ENCODE results near the gene EDEM2. TPM values are rescaled to one million over a fixed set of nuclear protein-coding genes. Genes with fewer than 3 reads are reported as not detected.
"Not testable (repeated sequence)": the region's sequence is repeated elsewhere in the genome, so short reads cannot be mapped to it uniquely, and the experiment has no call there.

The EDEM2 gene
- total RNA-seq, 4 donors from 2014 or later, result 23.0 to 55.9 (median 30.4) TPM

DNA sequence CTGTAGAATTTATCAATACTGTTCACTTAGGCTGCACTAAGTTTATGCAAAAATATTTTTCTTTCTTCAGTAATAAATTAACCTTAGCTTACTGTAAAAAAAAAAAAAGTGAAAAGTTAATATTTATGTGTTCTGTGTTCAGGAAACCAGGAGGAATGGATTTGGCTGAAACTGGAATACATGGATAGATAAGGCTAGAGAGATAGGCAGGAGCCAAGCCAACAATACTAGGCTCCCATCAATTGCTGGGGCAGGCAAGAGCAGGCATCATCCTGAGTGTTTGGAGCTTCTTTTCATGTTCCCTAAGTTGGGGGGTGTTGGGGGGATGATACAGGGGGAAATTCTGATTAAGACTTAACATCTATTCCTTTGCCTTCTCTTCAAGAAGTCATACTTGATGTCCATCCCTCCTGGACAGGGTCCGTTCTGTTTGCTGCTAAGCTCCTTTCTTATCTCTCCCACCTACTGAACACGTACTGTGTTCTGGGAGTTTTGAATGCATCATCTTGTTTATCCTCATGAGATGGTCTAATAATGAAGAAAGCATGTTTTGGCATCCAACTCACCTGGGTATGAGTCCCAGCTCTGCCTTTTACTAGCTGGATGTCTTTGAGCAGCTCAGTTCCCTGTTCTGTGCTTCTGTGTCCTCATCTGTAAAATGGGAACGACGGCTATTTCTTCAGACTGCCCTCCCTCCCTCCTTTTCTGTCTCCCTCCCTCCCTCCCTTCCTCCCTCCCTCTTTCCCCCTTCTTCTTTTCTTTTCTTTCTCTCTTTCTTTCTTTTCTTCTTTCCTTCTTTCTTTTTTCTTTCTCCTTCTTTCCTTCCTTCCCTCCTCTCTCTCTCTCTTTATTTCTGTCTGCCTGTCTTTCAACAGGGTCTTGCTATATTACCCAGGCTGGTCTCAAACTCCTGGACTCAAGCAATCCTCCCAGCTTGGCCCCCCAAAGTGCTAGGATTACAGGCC lies 18.4 kb upstream of the EDEM2 start:
- no peaks in the 10 kb centered on the region for H3K9me3 ChIP-seq
- intact Hi-C loops (cut with DNase I; ENCODE audit: low total_unique reads), result no loop called here

DNA sequence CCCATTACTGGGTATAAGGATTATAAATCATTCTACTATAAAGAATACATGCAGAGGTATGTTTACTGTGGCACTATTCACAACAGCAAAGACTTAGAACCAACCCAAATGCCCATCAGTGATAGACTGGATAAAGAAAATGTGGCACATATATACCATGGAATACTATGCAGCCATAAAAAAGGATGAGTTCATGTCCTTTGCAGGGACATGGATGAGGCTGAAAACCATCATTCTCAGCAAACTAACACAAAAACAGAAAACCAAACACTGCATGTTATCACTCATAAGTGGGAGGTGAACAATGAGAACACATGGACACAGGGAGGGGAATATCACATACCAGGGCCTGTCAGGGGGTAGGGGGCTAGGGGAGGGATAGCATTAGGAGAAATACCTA lies 17.4 kb upstream of the EDEM2 start:
- H3K27me3 ChIP-seq; H3K36me3 ChIP-seq; DNase-seq; H3K9me3 ChIP-seq; intact Hi-C loops (cut with DNase I; ENCODE audit: low total_unique reads); H3K4me3 ChIP-seq; H3K27ac ChIP-seq; in situ Hi-C loops (cut with MboI; ENCODE audit: low pct_ligation_motif_present in 1 of 4, low pct_unique_long_range_greater_than_20kb in 1 of 4, low sequenced_read_pairs in 3 of 4); H3K4me1 ChIP-seq: not testable (repeated sequence)

More for the DNA sequence above, 18.4 kb upstream of the EDEM2 start:
- H3K27ac ChIP-seq, result no peak overlapping the region
- H3K4me3 ChIP-seq, result no peak overlapping the region
- no peaks in the 10 kb centered on the region for H3K27me3 ChIP-seq
- 86 to 87% methylated on average over 4 of the region's 4 CpGs for WGBS, 2 donors (ENCODE audit: low coverage in 1 of 2)
- no peak for DNase-seq
- peaks cover 0 to 4% (median 0%) of the 10 kb centered on the region in 4 donors for H3K4me1 ChIP-seq
- in situ Hi-C loops (cut with MboI; ENCODE audit: low pct_ligation_motif_present in 1 of 4, low pct_unique_long_range_greater_than_20kb in 1 of 4, low sequenced_read_pairs in 3 of 4), result no loop called here
- TF ChIP-seq POLR2AphosphoS5 (IDR thresholded peaks at IDR 0.05) (no peak), EP300 (IDR thresholded peaks at IDR 0.05; ENCODE audit: low read depth) (no peak), POLR2A (IDR thresholded peaks at IDR 0.05) (no peak)
- TF ChIP-seq, protein P1, sequence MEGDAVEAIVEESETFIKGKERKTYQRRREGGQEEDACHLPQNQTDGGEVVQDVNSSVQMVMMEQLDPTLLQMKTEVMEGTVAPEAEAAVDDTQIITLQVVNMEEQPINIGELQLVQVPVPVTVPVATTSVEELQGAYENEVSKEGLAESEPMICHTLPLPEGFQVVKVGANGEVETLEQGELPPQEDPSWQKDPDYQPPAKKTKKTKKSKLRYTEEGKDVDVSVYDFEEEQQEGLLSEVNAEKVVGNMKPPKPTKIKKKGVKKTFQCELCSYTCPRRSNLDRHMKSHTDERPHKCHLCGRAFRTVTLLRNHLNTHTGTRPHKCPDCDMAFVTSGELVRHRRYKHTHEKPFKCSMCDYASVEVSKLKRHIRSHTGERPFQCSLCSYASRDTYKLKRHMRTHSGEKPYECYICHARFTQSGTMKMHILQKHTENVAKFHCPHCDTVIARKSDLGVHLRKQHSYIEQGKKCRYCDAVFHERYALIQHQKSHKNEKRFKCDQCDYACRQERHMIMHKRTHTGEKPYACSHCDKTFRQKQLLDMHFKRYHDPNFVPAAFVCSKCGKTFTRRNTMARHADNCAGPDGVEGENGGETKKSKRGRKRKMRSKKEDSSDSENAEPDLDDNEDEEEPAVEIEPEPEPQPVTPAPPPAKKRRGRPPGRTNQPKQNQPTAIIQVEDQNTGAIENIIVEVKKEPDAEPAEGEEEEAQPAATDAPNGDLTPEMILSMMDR (IDR thresholded peaks at IDR 0.05), result no peak
- H3K36me3 ChIP-seq, result no peaks in the 10 kb centered on the region

DNA sequence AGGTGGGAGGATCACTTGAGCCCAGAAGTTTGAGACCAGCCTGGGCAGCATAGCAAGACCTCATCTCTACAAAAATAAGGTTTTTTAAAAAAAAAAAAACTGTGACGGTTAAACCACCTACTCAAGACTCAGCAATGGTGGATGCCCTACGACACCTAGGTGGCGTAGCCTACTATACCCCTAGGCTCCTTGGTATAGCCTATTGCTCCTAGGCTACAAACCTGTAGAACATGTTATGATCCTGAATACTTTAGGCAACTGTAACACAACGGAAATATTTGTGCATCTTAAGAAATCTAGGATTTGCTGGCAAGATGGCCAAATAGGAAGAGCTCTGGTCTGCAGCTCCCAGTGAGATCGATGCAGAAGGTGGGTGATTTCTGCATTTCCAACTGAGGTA lies 13.2 kb upstream of the EDEM2 start:
- H3K4me1 ChIP-seq; H3K4me3 ChIP-seq; H3K36me3 ChIP-seq; DNase-seq; H3K27ac ChIP-seq; H3K9me3 ChIP-seq; H3K27me3 ChIP-seq; in situ Hi-C loops (cut with MboI; ENCODE audit: low pct_ligation_motif_present in 1 of 4, low pct_unique_long_range_greater_than_20kb in 1 of 4, low sequenced_read_pairs in 3 of 4); intact Hi-C loops (cut with DNase I; ENCODE audit: low total_unique reads): not testable (repeated sequence)
- WGBS, 2 donors (ENCODE audit: low coverage in 1 of 2), result 95% methylated on average over 5 of the region's 5 CpGs; no CpG with 5 or more reads in 1 of the 2 donors

DNA sequence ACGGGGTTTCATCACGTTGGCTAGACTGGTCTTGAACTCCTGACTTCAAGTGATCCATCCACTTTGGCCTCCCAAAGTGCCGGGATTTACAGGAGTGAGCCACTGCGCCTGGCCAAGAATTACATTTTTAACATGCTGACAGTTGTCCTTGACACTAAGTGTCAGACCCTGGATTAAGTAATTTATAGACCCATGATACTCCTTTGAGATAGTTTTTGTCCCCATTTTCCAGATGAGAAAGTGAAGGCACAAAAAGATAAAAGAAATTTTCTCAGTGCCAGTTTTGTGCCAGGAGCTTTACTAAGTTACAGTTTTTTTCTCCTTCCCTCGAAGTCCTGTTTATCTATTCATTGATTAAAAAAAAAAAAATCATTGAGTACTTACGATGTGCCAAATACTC lies 9.8 kb upstream of the EDEM2 start:
- DNase-seq, result no peak

DNA sequence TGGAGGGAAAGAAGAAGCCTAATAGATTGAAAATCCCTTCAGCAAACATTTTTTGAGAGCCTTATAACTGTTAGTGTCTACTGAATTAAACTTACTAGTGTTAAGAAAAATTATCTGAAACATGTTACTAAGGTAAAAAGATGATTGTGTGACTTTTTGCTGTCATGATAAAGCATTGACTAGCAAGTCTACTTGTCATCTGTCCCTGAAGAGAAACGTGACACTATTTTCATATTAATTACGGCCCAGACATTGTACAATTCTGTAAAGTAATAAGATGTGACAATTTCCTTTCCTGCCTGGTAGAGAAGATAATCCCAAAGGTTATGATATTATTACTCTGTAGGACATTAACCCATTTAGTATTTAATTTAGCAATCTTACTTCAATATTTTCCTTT lies 8.8 kb upstream of the EDEM2 start:
- no peak overlapping the region for H3K27ac ChIP-seq
- no peaks in the 10 kb centered on the region for H3K36me3 ChIP-seq
- intact Hi-C loops (cut with DNase I; ENCODE audit: low total_unique reads) (no loop called here), in situ Hi-C loops (cut with MboI; ENCODE audit: low pct_ligation_motif_present in 1 of 4, low pct_unique_long_range_greater_than_20kb in 1 of 4, low sequenced_read_pairs in 3 of 4) (no loop called here)
- no peaks in the 10 kb centered on the region for H3K4me1 ChIP-seq
- no peak for TF ChIP-seq EP300 (IDR thresholded peaks at IDR 0.05; ENCODE audit: low read depth)
- TF ChIP-seq, protein P1 (IDR thresholded peaks at IDR 0.05), result no peak
- TF ChIP-seq POLR2AphosphoS5 (IDR thresholded peaks at IDR 0.05), result no peak
- TF ChIP-seq POLR2A (IDR thresholded peaks at IDR 0.05), result no peak
- 78 to 87% methylated on average over 2 of the region's 2 CpGs for WGBS, 2 donors (ENCODE audit: low coverage in 1 of 2)
- no peaks in the 10 kb centered on the region for H3K9me3 ChIP-seq
- no peak overlapping the region for H3K4me3 ChIP-seq
- DNase-seq, result no peak
- no peaks in the 10 kb centered on the region for H3K27me3 ChIP-seq

More for the DNA sequence above, 9.8 kb upstream of the EDEM2 start:
- Histone ChIP-seq H3K27ac (no peak overlapping the region), H3K27me3 (no peaks in the 10 kb centered on the region), H3K36me3 (no peaks in the 10 kb centered on the region), H3K4me3 (no peak overlapping the region), H3K4me1 (no peaks in the 10 kb centered on the region), H3K9me3 (no peaks in the 10 kb centered on the region)
- 82 to 91% methylated on average over 5 to 6 of the region's 6 CpGs for WGBS, 2 donors (ENCODE audit: low coverage in 1 of 2)
- intact Hi-C loops (cut with DNase I; ENCODE audit: low total_unique reads), result no loop called here
- TF ChIP-seq POLR2A (IDR thresholded peaks at IDR 0.05), result no peak
- no peak for TF ChIP-seq EP300 (IDR thresholded peaks at IDR 0.05; ENCODE audit: low read depth)
- TF ChIP-seq POLR2AphosphoS5 (IDR thresholded peaks at IDR 0.05), result no peak
- TF ChIP-seq, protein P1 (IDR thresholded peaks at IDR 0.05), result no peak
- in situ Hi-C loops (cut with MboI; ENCODE audit: low pct_ligation_motif_present in 1 of 4, low pct_unique_long_range_greater_than_20kb in 1 of 4, low sequenced_read_pairs in 3 of 4), result no loop called here
